Left ventricle myocardium inferior (tissue), 1 donor: ENCODE results near the gene OGN. TPM values are rescaled to one million over a fixed set of nuclear protein-coding genes. Genes with fewer than 3 reads are reported as not detected.

ENCODE experiments used
- DNase-seq: peaks from one replicate; pipeline ENCODE4 v3.0.0-alpha.2; 2020
- H3K27ac ChIP-seq: fragments of 200-600 bp; replicated peaks from 2 replicates; pipeline ENCODE4 v1.8.0; 2021
- H3K27me3 ChIP-seq: fragments of 200-600 bp; 2 replicates; pipeline ENCODE4 v1.8.0; 2021; ENCODE audit warnings: low read depth
- H3K36me3 ChIP-seq: fragments of 200-600 bp; 2 replicates; pipeline ENCODE4 v1.8.0; 2021
- H3K4me1 ChIP-seq: fragments of 200-600 bp; 2 replicates; pipeline ENCODE4 v1.8.0; 2021
- H3K4me3 ChIP-seq: fragments of 200-600 bp; 2 replicates; pipeline ENCODE4 v1.8.0; 2021; ENCODE audit warnings: mild to moderate bottlenecking, moderate library complexity
- H3K9me3 ChIP-seq: fragments of 200-600 bp; replicated peaks from 2 replicates; pipeline ENCODE4 v1.8.0; 2021
- intact Hi-C: fragments of 100-400 bp; cut with micrococcal nuclease; formaldehyde crosslinking; loops from one replicate; pipeline ENCODE4 v1.11.0; 2022
- total RNA-seq: library from RNA; stranded (reverse); fragmentation: NEBNext Ultra II Directional; extraction: Animal tissue kit (Norgen Biotek cat#: 25700); gene quantifications from one replicate; pipeline ENCODE4 v1.2.1, GENCODE V29; 2021
- TF ChIP-seq, protein P1 (sequence below): fragments of 200-600 bp; IDR thresholded peaks from 2 replicates; pipeline ENCODE4 v1.8.0; 2021; ENCODE audit warnings: antibody characterized with exemption, mild to moderate bottlenecking, borderline replicate concordance
- donor health status: DM: no; HTN: yes; CAD: no; lungs with severe emphysema.

OGN gene
- total RNA-seq, 1 donor from 2014 or later, result 19.2 TPM

DNA sequence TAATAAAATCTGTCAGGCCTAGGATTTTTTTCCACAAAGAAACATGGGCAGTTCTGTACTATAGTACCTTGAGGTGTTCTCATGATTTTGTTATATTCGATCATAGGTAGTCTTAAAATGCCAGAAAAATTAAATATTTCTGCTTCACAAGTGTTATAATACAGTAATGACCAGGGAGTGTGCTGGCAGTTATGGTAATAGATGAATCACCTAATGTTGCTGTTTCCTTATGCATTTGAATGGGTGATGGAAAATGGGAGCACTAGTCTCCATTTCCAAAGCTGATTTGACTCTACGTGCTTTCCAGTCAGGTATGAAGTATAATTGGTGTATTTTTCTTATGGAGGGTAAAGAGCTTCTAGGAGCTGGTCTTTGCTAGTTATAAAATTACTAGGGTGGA, 23.8 kb downstream of the OGN start:
- TF ChIP-seq, protein P1, sequence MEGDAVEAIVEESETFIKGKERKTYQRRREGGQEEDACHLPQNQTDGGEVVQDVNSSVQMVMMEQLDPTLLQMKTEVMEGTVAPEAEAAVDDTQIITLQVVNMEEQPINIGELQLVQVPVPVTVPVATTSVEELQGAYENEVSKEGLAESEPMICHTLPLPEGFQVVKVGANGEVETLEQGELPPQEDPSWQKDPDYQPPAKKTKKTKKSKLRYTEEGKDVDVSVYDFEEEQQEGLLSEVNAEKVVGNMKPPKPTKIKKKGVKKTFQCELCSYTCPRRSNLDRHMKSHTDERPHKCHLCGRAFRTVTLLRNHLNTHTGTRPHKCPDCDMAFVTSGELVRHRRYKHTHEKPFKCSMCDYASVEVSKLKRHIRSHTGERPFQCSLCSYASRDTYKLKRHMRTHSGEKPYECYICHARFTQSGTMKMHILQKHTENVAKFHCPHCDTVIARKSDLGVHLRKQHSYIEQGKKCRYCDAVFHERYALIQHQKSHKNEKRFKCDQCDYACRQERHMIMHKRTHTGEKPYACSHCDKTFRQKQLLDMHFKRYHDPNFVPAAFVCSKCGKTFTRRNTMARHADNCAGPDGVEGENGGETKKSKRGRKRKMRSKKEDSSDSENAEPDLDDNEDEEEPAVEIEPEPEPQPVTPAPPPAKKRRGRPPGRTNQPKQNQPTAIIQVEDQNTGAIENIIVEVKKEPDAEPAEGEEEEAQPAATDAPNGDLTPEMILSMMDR, result no peak
- intact Hi-C loops, result no loop called here
- Histone ChIP-seq H3K27me3 (no peaks in the 10 kb centered on the region), H3K9me3 (peaks cover 6% of the 10 kb centered on the region), H3K4me1 (peaks cover 6% of the 10 kb centered on the region), H3K4me3 (no peak overlapping the region), H3K36me3 (no peaks in the 10 kb centered on the region), H3K27ac (no peak overlapping the region)
- no peak for DNase-seq

- TF ChIP-seq, protein P1, result no peak
- no peaks in the 10 kb centered on the region for H3K27me3 ChIP-seq
- intact Hi-C loops, result no loop called here
- H3K4me3 ChIP-seq, result no peak overlapping the region
- peaks cover 6% of the 10 kb centered on the region for H3K4me1 ChIP-seq
- no peak for DNase-seq
- H3K36me3 ChIP-seq, result peaks cover 3% of the 10 kb centered on the region
- H3K9me3 ChIP-seq, result peaks cover 22% of the 10 kb centered on the region
- no peak overlapping the region for H3K27ac ChIP-seq
Measured at GRCh38 chr9:92378865-92379560, 25.4 kb downstream of the OGN start.

GRCh38 chr9:92377876-92378275, 26.5 kb downstream of the OGN start:
- Histone ChIP-seq H3K36me3 (peaks cover 9% of the 10 kb centered on the region), H3K27me3 (no peaks in the 10 kb centered on the region), H3K4me3 (no peak overlapping the region), H3K9me3 (peaks cover 33% of the 10 kb centered on the region), H3K27ac (no peak overlapping the region), H3K4me1 (peaks cover 6% of the 10 kb centered on the region)
- no peak for DNase-seq
- TF ChIP-seq, protein P1, result no peak
- intact Hi-C loops, result no loop called here

DNA sequence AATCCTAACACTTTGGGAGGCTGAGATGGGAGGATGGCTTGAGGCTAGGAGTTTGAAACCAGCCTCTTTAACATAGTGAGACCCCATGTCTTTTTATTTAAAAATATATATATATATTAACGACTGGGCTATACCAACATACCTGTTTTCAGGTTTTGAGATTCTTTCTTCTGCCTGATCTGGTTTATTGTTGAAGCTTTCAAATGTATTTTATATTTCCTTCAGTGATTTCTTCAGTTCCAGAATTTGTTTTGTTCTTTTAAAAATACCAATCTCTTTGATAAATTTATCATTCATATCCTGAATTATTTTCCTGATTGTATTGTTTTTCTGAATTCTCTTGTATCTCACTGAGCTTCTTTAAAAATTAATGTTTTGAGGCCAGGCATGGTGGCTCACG, 31.2 kb downstream of the OGN start:
- TF ChIP-seq, protein P1, result no peak
- DNase-seq, result no peak
- Histone ChIP-seq H3K4me3 (no peak overlapping the region), H3K27ac (no peak overlapping the region), H3K9me3 (peaks cover 42% of the 10 kb centered on the region), H3K36me3 (peaks cover 9% of the 10 kb centered on the region), H3K27me3 (no peaks in the 10 kb centered on the region), H3K4me1 (peaks cover 6% of the 10 kb centered on the region)
- intact Hi-C loops, result no loop called here

DNA sequence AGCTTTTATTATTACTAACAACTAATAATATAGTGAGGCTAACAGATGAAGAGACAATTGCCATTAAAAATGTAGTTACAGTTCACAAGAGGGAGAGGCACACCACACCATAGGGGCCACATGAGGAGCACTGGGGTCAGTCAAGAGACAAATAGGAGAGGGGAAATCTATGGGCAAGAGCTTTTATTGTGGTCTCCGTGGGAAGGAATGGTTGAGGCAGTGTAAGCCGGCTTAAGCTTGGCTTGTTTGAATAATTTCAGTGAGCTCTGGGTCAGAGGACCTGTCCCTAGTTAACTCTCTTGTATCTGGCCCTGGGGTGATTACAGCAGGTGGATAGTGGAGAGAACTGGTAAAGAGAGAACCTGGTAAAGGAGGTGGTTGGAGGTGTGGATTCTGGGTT, 35.3 kb downstream of the OGN start:
- H3K4me1 ChIP-seq, result no peaks in the 10 kb centered on the region
- DNase-seq, result no peak
- no peak overlapping the region for H3K27ac ChIP-seq
- intact Hi-C loops, result no loop called here
- H3K36me3 ChIP-seq, result peaks cover 11% of the 10 kb centered on the region
- no peaks in the 10 kb centered on the region for H3K27me3 ChIP-seq
- peaks cover 26% of the 10 kb centered on the region for H3K9me3 ChIP-seq
- TF ChIP-seq, protein P1, result no peak
- no peak overlapping the region for H3K4me3 ChIP-seq
